ENCODE measurements around the gene NFILZ.

- TF ChIP-seq CTCF (IDR thresholded peaks at IDR 0.05; ENCODE audit: control extremely low read depth in 1 of 3, insufficient read depth in 1 of 3, low read depth in 1 of 3, low read length in 3 of 3): no peak
- no peak for TF ChIP-seq NANOG (IDR thresholded peaks at IDR 0.05; ENCODE audit: insufficient read depth, low read depth, low read length, poor library complexity, severe bottlenecking)
- TF ChIP-seq RFX5 (IDR thresholded peaks at IDR 0.05; ENCODE audit: borderline replicate concordance, low read depth, low read length): no peak
- no peak for TF ChIP-seq ATF3 (IDR thresholded peaks at IDR 0.05; ENCODE audit: insufficient read depth, low read depth, low read length)
- TF ChIP-seq SIX5 (IDR thresholded peaks at IDR 0.05; ENCODE audit: low read depth, low read length): no peak
- TF ChIP-seq SP4 (IDR thresholded peaks at IDR 0.05; ENCODE audit: low read length): no peak
- TF ChIP-seq POLR2AphosphoS5 (IDR thresholded peaks at IDR 0.05; ENCODE audit: low read depth, low read length): no peak
- no peak for TF ChIP-seq GABPA (IDR thresholded peaks at IDR 0.05; ENCODE audit: borderline replicate concordance, insufficient read depth, low read length)
- no peak for TF ChIP-seq KDM5A (IDR thresholded peaks at IDR 0.05; ENCODE audit: low read length)
These were observed 44.6 kb downstream of the NFILZ start for GRCh38 chr19:8675066-8675465.

All from H1 (cell line).